HG03103 (cell line): ENCODE measurements around the gene ECI1.

ENCODE experiments used
- ATAC-seq: cut with Tn5 transposase; IDR thresholded peaks from one replicate; pipeline ENCODE4 v1.9.1; 2021; ENCODE audit warnings: low read depth; ENCODE audit not compliant: unreplicated experiment

Gene ECI1

GRCh38 chr16:2199095-2199494 lies 52.3 kb downstream of the ECI1 start:
- ATAC-seq: no peak

GRCh38 chr16:2198283-2198682 lies 53.1 kb downstream of the ECI1 start:
- no peak for ATAC-seq

GRCh38 chr16:2197765-2198164 lies 53.6 kb downstream of the ECI1 start:
- ATAC-seq: no peak

DNA sequence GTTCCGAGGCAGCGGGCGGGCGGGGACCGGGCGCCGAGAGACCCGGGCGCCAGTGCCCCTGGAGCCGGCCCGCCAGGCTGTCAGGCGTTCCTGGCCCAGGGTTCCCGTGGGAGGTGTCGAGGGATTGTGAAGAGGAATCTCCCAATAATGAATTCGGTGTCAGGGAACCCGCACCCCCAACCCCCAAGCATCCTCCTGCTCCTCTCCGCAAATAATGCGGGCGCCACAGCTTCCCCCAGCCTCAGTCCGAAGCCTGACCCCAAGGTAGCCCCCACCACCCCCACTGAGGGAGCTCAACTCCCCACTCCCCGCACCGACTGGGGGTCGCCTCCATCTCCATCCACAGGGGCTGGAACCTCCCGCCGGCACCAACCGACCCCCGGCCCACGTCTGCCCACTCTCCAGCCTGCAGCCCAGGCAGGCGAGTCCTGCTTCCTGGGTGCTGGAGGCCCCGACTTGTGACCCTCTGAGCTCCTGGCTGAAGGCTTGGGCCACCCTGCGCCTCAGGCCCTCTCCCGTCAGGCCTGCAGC lies 54.3 kb downstream of the ECI1 start:
- no peak for ATAC-seq

DNA sequence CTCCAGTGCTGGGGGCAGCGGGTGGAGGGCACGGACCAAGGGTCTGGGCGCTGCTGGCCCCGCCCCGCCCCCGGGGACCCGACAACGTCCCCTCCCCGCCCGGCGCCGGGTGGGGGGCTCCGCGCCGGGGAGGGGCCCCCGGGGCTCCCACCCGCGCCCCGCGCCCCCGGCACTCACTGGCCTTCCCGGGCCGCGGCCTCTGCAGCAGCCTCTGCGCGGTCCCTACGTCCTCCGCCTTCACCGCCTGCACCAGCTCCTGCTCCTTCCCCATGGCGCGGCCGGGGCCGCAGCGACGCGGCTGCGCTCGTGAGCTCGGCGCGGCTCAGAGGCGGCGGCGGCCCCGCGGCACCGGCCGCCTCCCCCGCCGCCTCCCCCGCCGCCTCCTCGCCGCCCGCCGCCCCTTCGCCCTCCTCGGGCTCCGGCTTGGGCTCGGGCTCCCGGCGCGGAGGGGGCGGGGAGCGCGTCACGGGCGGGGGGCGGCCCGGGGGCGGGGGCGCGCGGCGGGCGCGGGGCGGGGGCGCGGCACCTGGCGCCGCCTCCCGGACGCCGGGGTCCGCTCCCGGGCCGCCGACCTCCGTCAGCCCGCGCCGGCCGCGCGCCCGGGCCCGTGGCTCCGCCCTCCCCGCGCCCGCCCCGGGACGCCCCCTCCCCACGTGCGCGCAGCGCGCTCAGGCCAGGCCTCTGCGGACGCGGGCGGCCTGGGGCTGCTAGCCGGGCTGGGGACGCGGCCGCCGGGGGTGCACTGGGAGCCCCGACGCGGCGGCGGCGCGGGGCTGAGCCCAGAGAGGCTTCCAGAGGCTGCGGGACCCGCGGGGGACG lies 55.0 kb downstream of the ECI1 start, which contains the start of gene CASKIN1:
TSS of gene CASKIN1 (minus strand) at position 444 of the 819 bp plus-strand sequence. CDS start at position 271, 173 bp downstream.
- no peak for ATAC-seq

GRCh38 chr16:2195322-2196161 lies 55.8 kb downstream of the ECI1 start:
- no peak for ATAC-seq

GRCh38 chr16:2194852-2195321 lies 56.5 kb downstream of the ECI1 start:
- ATAC-seq: no peak

DNA sequence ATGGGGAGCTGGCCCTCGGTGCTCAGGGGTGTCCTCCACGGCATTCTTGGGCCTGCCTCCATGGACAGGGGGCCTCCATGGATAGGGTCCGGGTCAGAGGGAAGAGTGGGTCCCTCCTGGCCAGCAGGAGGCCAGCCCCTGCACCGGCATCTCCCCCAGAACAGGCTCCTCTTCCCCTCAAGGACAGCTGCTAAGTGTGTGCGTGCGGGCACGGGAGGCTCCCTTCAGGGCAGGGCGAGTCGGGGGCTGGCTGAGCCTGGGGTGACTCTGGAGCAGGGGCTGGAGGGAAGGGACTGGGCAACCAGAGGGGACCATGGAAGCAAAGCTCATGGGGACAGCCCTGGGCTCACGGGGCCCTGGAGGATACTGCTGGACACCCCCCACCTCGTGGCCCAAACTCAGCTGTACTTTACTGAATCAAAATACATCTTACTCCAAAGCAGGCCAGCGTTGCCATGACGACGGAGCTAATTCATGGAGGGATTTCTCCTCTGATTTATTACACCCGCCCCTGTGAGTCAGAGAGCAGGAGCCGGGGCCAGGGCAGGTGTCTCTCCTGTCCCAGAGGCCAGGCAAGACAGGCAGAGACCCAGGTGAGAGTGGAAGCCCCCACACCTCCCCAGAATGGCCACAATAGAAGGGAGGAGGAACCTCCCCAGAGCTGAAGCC lies 57.1 kb downstream of the ECI1 start:
- ATAC-seq: no peak

- ATAC-seq: no peak
Measured at GRCh38 chr16:2191446-2191706, 60.0 kb downstream of the ECI1 start.

GRCh38 chr16:2190659-2191445 lies 60.5 kb downstream of the ECI1 start:
- no peak for ATAC-seq

GRCh38 chr16:2190002-2190658 lies 61.3 kb downstream of the ECI1 start:
- no peak for ATAC-seq
